Body of pancreas (tissue), 4 donors: Measurements from ENCODE around the gene B3GNT2. TPM values are rescaled to one million over a fixed set of nuclear protein-coding genes. Genes with fewer than 3 reads are reported as not detected.

ENCODE experiments used
- ATAC-seq: fragments of 150-250 bp; one replicate; pipeline ENCODE4 v1.9.1; 2016
- DNase-seq, 4 donors: peaks; one replicate each; pipeline ENCODE4 v3.0.0-alpha.2; 2019
- H3K27ac ChIP-seq, 4 donors: fragments of 200-600 bp; sonication (generic); 1 replicate in 3 of 4; 2 replicates in 1 of 4; pipeline versions ENCODE4 v1.5.1 to v1.6.1; 2016 to 2019; ENCODE audit warnings: mild to moderate bottlenecking in 1 of 4, mixed read lengths in 1 of 4, moderate library complexity in 1 of 4
- H3K27me3 ChIP-seq, 2 donors: fragments of 200-600 bp; sonication (generic); one replicate each; pipeline ENCODE4 v1.6.0; 2016; ENCODE audit warnings: mild to moderate bottlenecking in 1 of 2
- H3K36me3 ChIP-seq, 2 donors: fragments of 200-600 bp; sonication (generic); replicated peaks in 1 of 2; 2 replicates each; pipeline ENCODE4 v1.5.1; 2016; ENCODE audit warnings: low read depth in 2 of 2; ENCODE audit not compliant: insufficient read depth in 1 of 2
- H3K4me1 ChIP-seq: fragments of 200-600 bp; sonication (generic); one replicate; pipeline ENCODE4 v1.6.0; 2016
- H3K4me3 ChIP-seq, 2 donors: fragments of 200-600 bp; sonication (generic); 1 replicate in 1 of 2; 2 replicates in 1 of 2; pipeline ENCODE4 v1.5.1; 2016 to 2019
- H3K9me3 ChIP-seq, 3 donors: fragments of 200-600 bp; sonication (generic); 1 replicate in 2 of 3; 2 replicates in 1 of 3; pipeline ENCODE4 v1.5.1; 2016
- CTCF ChIP-seq, 7 experiments: fragments of 450-650 bp in 4 of 7; fragments of 200-600 bp in 3 of 7; sonication (generic) in 3 of 7; IDR thresholded peaks; one replicate each; pipeline ENCODE4 v1.5.1; 2016 to 2019; ENCODE audit warnings: antibody characterized with exemption in 7 of 7
- POLR2A ChIP-seq, 3 donors: fragments of 450-650 bp; IDR thresholded peaks; one replicate each; pipeline ENCODE4 v1.6.1; 2016; ENCODE audit warnings: antibody characterized with exemption in 3 of 3, mild to moderate bottlenecking in 2 of 3
- WGBS, 2 donors: methylation state at CpG; one replicate each; pipeline ENCODE4 v1.1.5; 2017; 5-methylcytosine and 5-hydroxymethylcytosine counted together
- intact Hi-C: fragments of 100-400 bp; cut with DNase I; formaldehyde crosslinking; loops from one replicate; pipeline ENCODE4 v1.15.1; 2023
- total RNA-seq, 2 donors: library from RNA; depleted of rRNA; stranded (reverse); fragments of >200 nt; gene quantifications; one replicate each; pipeline ENCODE4 v1.1.0, GENCODE V29; 2016

B3GNT2 gene
- total RNA-seq, 2 donors from 2014 or later, result 12.2 to 15.8 TPM

- peak overlapping the region; percentile 26 to 80 (median 64) for H3K27ac ChIP-seq
- intact Hi-C loops, result no loop called here
- H3K4me3 ChIP-seq, result no peak overlapping the region
- 17 to 30% methylated on average over 3 of the region's 3 CpGs for WGBS, 2 donors
- no peaks in the 10 kb centered on the region for H3K36me3 ChIP-seq
- TF ChIP-seq CTCF (IDR thresholded peaks at IDR 0.05) (no peak), POLR2A (IDR thresholded peaks at IDR 0.05) (no peak)
- DNase-seq (no peak), ATAC-seq (peak; percentile 56)
- H3K27me3 ChIP-seq, result no peaks in the 10 kb centered on the region
- no peaks in the 10 kb centered on the region for H3K9me3 ChIP-seq
- H3K4me1 ChIP-seq, result peaks cover 52% of the 10 kb centered on the region
These were observed 7.5 kb upstream of the B3GNT2 start for GRCh38 chr2:62188416-62188815.

- Histone ChIP-seq H3K4me3 (no peak overlapping the region), H3K4me1 (peaks cover 52% of the 10 kb centered on the region), H3K36me3 (no peaks in the 10 kb centered on the region), H3K27ac (peak overlapping the region; percentile 32 to 80 (median 64)), H3K27me3 (no peaks in the 10 kb centered on the region), H3K9me3 (no peaks in the 10 kb centered on the region)
- intact Hi-C loops, result no loop called here
- WGBS, 2 donors, result 38 to 60% methylated on average over 5 of the region's 5 CpGs
- TF ChIP-seq POLR2A (IDR thresholded peaks at IDR 0.05), result no peak
- TF ChIP-seq CTCF (IDR thresholded peaks at IDR 0.05), result no peak
- DNase-seq (peak; percentile 39 to 58 (median 54)), ATAC-seq (peak; percentile 43)
These were observed 6.7 kb upstream of the B3GNT2 start for GRCh38 chr2:62189196-62189595.

GRCh38 chr2:62192811-62193210, 3.1 kb upstream of the B3GNT2 start:
- Histone ChIP-seq H3K27me3 (no peaks in the 10 kb centered on the region), H3K4me1 (peaks cover 38% of the 10 kb centered on the region), H3K4me3 (no peak overlapping the region), H3K9me3 (no peaks in the 10 kb centered on the region), H3K27ac (no peak overlapping the region), H3K36me3 (no peaks in the 10 kb centered on the region)
- ATAC-seq, result no peak
- TF ChIP-seq POLR2A (IDR thresholded peaks at IDR 0.05) (no peak), CTCF (IDR thresholded peaks at IDR 0.05) (no peak)
- intact Hi-C loops, result no loop called here
- DNase-seq, result no peak
- 87% methylated on average over 1 of the region's 1 CpG for WGBS, 2 donors

- H3K36me3 ChIP-seq, result no peaks in the 10 kb centered on the region
- ATAC-seq (no peak), DNase-seq (no peak)
- no peaks in the 10 kb centered on the region for H3K9me3 ChIP-seq
- H3K27ac ChIP-seq, result peak overlapping the region in 3 of 4 donors; percentile 93 to 97 (median 94)
- intact Hi-C loops, result no loop called here
- no peak overlapping the region for H3K4me3 ChIP-seq
- no peaks in the 10 kb centered on the region for H3K27me3 ChIP-seq
- no peak for TF ChIP-seq POLR2A (IDR thresholded peaks at IDR 0.05)
- peaks cover 38% of the 10 kb centered on the region for H3K4me1 ChIP-seq
- 52 to 78% methylated on average over 30 to 46 of the region's 51 CpGs for WGBS, 2 donors
These were observed 1.1 kb upstream of the B3GNT2 start for GRCh38 chr2:62194558-62195420.

- ATAC-seq (peak; percentile 69), DNase-seq (peak in 2 of 4 donors; percentile 53 to 64)
- intact Hi-C loops, result no loop called here
- Histone ChIP-seq H3K27me3 (no peaks in the 10 kb centered on the region), H3K27ac (peak overlapping the region; percentile 93 to 97 (median 95)), H3K36me3 (no peaks in the 10 kb centered on the region), H3K4me3 (peak overlapping the region; percentile 87 to 94), H3K9me3 (no peaks in the 10 kb centered on the region), H3K4me1 (peaks cover 46% of the 10 kb centered on the region)
- WGBS, 2 donors, result 0% methylated on average over 9 to 50 of the region's 63 CpGs
- TF ChIP-seq POLR2A (IDR thresholded peaks at IDR 0.05), result peak in 2 of 3 donors; percentile 16 to 25
- TF ChIP-seq CTCF (IDR thresholded peaks at IDR 0.05), result peak in 1 of 7 experiments; percentile 12
These were observed 475 bp downstream of the B3GNT2 start for GRCh38 chr2:62196278-62196901.
